DMS53 (cell line): ENCODE data around the gene HS6ST3.
A peak's percentile ranks its signal among the peaks of the same experiment; 100 is the strongest.

Experiments
- DNase-seq: peaks from one replicate; lab custom pipeline; 2025; lab: John Stamatoyannopoulos, UW

HS6ST3 gene

GRCh38 chr13:96540670-96541069 is 450.8 kb downstream of the HS6ST3 start:
- DNase-seq: no peak

DNA sequence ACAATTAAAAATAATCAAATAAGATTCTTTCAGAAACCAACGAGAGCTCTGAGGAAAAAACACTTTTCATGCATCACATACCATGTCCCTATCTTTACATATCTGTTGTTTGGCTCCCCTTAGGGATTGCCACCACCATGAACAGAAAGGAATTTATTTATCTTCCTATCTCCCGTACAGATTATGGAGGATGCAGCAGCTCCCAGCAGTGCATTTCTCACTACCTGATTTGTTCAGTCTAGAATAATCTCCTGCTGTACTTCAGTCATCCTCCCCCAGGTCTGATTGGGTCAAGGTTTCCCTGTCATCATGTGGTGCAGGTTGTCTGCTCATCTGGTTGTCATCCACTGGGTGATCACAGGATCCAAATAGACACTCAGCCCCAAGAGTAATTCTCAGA is 453.1 kb downstream of the HS6ST3 start:
- DNase-seq: no peak

- DNase-seq: no peak
These were observed 455.1 kb downstream of the HS6ST3 start for GRCh38 chr13:96544957-96545356.

DNA sequence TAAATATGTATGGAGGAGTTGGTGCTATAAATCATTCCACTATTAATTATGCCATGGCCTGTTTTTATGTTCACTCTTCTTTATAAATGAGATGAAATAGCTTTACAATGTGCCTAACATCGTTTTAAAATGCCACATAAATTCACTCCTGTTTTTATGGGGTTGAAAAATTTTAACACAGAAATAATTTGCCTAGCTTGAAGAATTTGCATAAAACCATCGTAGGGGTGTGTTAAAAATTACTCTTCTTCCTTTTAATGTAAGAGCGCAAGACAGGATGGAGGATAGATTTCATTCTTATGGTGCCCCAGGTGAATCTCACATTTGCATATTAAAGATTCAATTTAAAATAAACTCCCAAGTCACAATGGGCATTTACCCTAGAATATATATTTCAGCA is 456.6 kb downstream of the HS6ST3 start:
- no peak for DNase-seq

DNA sequence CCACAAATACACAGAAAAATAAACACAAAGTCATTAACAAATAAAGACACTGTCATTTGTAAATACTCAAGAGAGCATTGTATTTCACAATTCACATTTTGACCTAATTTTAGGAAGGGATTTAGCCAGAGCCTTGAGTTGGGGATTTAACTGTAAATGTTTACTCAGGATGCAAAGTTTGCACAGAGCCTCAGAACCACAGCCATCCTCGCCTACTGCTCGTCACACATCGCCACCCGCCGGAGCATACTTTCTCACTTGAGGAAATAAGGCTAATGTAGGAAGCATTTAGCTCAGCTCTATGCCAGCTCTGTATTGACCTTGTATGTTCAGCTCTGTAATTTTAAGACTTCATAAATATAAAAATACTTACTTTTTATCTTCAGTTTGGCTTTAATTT is 461.6 kb downstream of the HS6ST3 start:
- DNase-seq: peak; percentile 69

DNA sequence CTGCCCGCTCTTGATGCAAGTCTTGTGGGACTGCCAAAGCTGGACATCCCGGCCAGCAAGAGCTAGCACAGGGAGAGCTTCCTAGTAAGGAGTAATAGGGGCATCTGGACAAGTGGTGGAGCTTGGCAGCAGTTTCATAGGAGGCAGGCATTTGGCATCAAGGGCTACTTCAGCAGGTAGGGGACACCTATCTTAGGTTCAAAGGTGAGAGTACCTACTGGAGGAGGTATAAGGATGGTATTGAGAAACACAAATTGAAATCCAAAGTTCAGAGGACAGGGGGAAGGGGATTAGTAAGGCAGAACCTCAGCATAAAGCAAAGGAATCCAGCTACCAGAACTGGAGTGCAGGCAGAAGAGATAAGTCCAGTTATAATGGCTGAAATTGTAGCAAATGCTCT is 462.7 kb downstream of the HS6ST3 start:
- DNase-seq: no peak

DNA sequence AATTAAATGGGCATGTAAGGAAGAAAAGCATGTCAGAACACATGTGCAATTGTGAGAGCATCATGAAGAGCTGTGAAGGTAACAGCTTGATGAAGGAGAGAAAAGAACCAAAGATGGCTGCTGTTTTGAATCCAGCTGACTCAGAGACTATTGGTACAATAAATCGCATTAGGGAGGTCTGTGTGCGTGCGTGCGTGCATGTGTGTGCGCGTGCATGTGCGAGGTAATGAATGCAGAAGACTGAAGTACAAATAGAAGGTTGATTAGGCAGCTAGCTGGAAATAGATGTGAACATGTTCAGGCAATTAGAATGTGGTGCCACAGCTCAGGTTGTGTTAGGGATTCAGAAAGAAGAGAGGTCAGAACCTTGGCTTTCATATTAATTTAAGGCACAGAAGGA is 463.9 kb downstream of the HS6ST3 start:
- DNase-seq: no peak

DNA sequence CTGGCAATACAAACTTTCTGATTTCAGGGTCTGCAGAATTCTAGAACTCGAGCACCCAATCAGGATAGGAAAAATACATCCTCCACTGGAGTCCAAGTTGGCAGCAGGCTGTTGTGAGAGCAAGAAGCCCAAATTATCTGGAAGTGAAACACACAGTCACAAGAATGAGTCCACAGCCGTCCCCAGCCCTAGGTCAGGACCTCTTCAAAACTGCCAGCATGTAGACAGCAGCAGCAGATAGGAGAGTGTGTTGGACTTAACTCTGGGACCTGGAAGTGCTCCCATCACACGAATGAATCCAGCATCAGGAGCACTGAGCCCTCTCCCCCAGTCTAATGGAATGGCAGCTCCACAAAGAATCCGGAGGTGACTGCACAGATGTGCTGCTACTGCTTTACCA is 483.7 kb downstream of the HS6ST3 start:
- DNase-seq: no peak

- DNase-seq: no peak
These were observed 485.8 kb downstream of the HS6ST3 start for GRCh38 chr13:96575423-96576320.

DNA sequence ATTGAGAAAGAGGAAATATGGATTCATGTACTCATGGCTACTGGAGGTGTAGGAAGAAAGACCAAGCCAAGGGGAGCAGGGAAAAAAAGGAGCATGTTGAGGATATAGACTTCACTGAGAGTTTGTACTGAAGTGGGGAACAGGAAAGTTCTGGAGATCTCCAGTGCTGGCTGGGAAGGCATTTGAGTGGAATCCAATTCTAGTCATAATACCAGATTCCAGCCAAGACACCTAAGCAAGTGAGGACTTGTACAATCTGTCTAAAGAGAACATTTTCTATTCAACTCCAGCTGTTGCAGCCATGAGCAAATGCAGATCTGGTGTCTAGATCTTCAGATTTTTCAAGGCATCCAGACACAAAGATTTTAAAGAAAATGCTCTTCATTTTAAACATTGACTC is 491.8 kb downstream of the HS6ST3 start:
- DNase-seq: no peak

- no peak for DNase-seq
These were observed 525.3 kb downstream of the HS6ST3 start for GRCh38 chr13:96615252-96615651.

- DNase-seq: no peak
These were observed 527.6 kb downstream of the HS6ST3 start for GRCh38 chr13:96617528-96617927.

- peak; percentile 53 for DNase-seq
These were observed 531.8 kb downstream of the HS6ST3 start for GRCh38 chr13:96621634-96622183.

- DNase-seq: no peak
These were observed 539.4 kb downstream of the HS6ST3 start for GRCh38 chr13:96629331-96629730.

GRCh38 chr13:96632536-96633320 is 542.8 kb downstream of the HS6ST3 start:
- DNase-seq: no peak

DNA sequence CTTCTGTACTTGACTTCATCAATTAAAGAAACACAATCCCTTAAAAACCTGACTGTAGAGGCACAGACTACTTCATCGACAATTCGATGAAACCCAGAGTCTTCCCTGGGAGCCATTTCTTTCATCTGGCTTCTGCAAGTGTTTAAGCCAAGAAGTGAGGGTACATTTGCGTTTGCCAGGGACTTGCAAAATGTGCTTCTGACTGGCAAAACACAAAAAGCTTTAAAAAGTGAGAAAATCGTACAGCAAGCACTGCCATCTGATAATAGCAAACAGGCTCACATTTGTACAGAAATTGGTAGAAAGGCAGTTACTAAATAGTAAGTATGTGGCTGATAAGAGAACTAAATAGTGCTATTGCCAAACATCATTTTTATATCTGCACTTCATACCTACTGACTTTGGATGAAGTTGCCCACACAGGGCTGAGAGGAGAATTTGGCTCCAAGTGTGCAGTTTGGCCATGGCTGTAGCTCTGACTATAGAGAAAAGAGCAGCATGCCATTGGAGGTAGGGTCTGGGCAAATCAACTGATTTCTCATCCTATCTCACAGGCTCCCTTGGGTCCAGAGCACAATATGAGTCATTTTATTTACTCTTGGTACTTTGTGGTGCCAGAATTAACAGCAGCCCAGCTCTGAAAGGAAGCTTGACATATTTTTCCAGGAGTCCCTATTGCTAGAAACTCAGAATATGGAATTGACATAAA is 546.2 kb downstream of the HS6ST3 start:
- peak; percentile 38 for DNase-seq

GRCh38 chr13:96637039-96637438 is 547.1 kb downstream of the HS6ST3 start:
- DNase-seq: no peak

- DNase-seq: no peak
These were observed 556.2 kb downstream of the HS6ST3 start for GRCh38 chr13:96646101-96646500.

DNA sequence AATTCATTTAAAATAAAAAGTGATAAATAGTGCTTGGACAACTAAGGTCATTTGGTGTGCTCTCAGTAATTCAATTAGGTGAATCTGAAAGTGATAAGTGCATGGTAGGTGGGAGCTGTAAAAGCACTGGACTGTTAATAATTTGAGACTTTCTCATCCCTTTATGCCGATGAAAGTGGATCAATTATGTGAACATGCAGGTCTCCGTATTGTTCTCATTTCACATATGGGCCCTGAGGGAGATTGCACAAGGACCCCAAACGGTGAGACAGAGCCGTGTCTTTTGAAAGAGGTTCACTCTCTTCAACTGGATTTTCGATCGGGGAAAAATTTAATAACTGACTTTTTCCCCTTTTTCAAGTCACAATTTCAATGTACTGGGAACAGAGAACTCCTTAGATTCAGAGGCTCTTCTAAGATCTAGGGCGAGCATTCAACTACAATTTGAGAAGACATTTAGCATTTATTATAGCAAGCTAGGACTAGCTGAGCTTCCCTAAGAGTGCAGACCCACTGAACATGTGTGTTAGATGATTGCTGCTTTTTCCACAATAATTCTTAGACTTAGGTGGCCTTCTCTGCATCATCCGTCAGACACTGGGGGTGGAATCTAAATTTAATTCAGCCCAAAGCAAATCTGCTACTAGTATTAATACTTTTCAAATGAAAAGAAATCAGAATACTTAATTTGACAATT is 556.8 kb downstream of the HS6ST3 start:
- DNase-seq: no peak

GRCh38 chr13:96650301-96650886 is 560.5 kb downstream of the HS6ST3 start:
- no peak for DNase-seq

- DNase-seq: no peak
These were observed 561.7 kb downstream of the HS6ST3 start for GRCh38 chr13:96651598-96651997.
